ENCODE data around the gene CNN2. TPM values are rescaled to one million over a fixed set of nuclear protein-coding genes. Genes with fewer than 3 reads are reported as not detected.

CNN2 gene
- total and polyA plus RNA-seq, 2 of the 13 experiments (the other 11 are each of a cell fraction or from before 2014, with no cell fraction given), result 63.6 to 70.0 TPM

GRCh38 chr19:984165-984967 lies 42.0 kb upstream of the CNN2 start, which contains the start of gene WDR18 (continued):
- TF ChIP-seq ZBTB26 (CRISPR knock-in tag; IDR thresholded peaks at IDR 0.05; ENCODE audit: borderline replicate concordance) (no peak), FOXO1 (CRISPR knock-in tag; IDR thresholded peaks at IDR 0.05) (peak; percentile 35; the same call in 1 of the 2 replicates), ARID5B (CRISPR knock-in tag; IDR thresholded peaks at IDR 0.05) (0 out of 2 replicates have a peak, but pooled peaks have one; percentile 11), NFE2L1 (CRISPR knock-in tag; IDR thresholded peaks at IDR 0.05; ENCODE audit: borderline replicate concordance) (no peak), ESRRA (CRISPR knock-in tag; IDR thresholded peaks at IDR 0.05; ENCODE audit: low read depth) (no peak), ZFAT (CRISPR knock-in tag; conservative IDR thresholded peaks at IDR 0.05) (no peak), RNF219 (CRISPR knock-in tag; IDR thresholded peaks at IDR 0.05) (no peak), JDP2 (CRISPR knock-in tag; IDR thresholded peaks at IDR 0.05; ENCODE audit: borderline replicate concordance) (no peak), NR2F2 (IDR thresholded peaks at IDR 0.05; ENCODE audit: borderline replicate concordance, low read depth) (no peak), HCFC1 (IDR thresholded peaks at IDR 0.05; ENCODE audit: low read depth, low read length) (peak; percentile 77), PAX8 (CRISPR knock-in tag; IDR thresholded peaks at IDR 0.05; ENCODE audit: borderline replicate concordance) (no peak), POGK (CRISPR knock-in tag; conservative IDR thresholded peaks at IDR 0.05) (peak; percentile 52; the same call in 1 of the 2 replicates), BCL6 (CRISPR knock-in tag; IDR thresholded peaks at IDR 0.05) (no peak), MIER3 (CRISPR knock-in tag; IDR thresholded peaks at IDR 0.05; ENCODE audit: borderline replicate concordance) (no peak), ZNF660 (CRISPR knock-in tag; IDR thresholded peaks at IDR 0.05; ENCODE audit: borderline replicate concordance, low read depth) (no peak), ZNF891 (CRISPR knock-in tag; IDR thresholded peaks at IDR 0.05) (0 out of 2 replicates have a peak, but pooled peaks have one; percentile 67), GATAD1 (CRISPR knock-in tag; IDR thresholded peaks at IDR 0.05) (peak; percentile 98)
- TF ChIP-seq, protein P1, sequence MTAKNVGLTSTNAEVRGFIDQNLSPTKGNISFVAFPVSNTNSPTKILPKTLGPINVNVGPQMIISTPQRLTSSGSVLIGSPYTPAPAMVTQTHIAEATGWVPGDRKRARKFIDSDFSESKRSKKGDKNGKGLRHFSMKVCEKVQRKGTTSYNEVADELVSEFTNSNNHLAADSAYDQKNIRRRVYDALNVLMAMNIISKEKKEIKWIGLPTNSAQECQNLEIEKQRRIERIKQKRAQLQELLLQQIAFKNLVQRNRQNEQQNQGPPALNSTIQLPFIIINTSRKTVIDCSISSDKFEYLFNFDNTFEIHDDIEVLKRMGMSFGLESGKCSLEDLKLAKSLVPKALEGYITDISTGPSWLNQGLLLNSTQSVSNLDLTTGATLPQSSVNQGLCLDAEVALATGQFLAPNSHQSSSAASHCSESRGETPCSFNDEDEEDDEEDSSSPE (CRISPR knock-in tag; IDR thresholded peaks at IDR 0.05), result peak; percentile 73

All from HepG2 (cell line).